Frontal cortex (tissue), 4 donors: ENCODE data around the gene RAC3. TPM values are rescaled to one million over a fixed set of nuclear protein-coding genes. Genes with fewer than 3 reads are reported as not detected.

Source experiments
- DNase-seq, 2 donors: peaks; one replicate each; pipeline ENCODE4 v3.0.0; 2012; ENCODE audit warnings: low spot score in 2 of 2
- FAIRE-seq: peaks from 2 replicates; lab custom pipeline; 2012; peaks lifted over from hg19 to GRCh38; lab: Jason Lieb, UNC
- total RNA-seq: library from RNA; depleted of rRNA; stranded (reverse); fragments of >200 nt; gene quantifications from one replicate; pipeline ENCODE4 v1.2.3, GENCODE V29; 2014
- donor health status: control.
- donor health status: control.
- donor health status: control.

Gene RAC3
- total RNA-seq, 1 donor from 2014 or later: 110 TPM

GRCh38 chr17:82021900-82022309, 9.6 kb upstream of the RAC3 start:
- FAIRE-seq (no peak), DNase-seq (no peak)

GRCh38 chr17:82022310-82022980, 9.0 kb upstream of the RAC3 start, which contains the start of gene CENPX:
Gene CENPX, minus strand, starts transcription at chr17:82022878. Its CDS starts 17 bp downstream, at chr17:82022861.
- FAIRE-seq (no peak), DNase-seq (no peak)

DNA sequence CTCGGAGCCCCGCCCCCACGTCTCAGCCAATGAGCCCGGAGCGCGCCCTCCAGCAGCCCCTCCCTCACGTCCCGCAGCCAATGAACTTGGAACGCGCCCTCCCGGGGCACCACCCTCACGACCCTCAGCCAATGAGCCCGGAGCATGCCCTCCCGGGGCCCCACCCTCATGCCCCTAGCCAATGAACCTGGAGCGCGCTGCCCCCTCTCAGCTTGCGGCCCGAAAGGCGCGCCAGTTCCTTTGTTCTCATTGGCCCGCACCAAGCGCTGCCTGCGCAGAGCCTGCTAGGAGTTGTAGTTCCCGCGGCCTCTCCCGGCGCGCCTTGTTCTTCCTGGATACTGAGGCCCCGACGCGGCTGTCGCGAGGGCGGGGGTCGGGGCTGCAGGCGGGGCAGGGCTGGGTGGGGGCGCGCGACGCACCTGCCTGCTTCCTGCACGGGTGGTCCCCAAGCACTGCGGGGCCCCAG, 8.5 kb upstream of the RAC3 start, which contains the start of gene LRRC45:
Gene LRRC45 (plus strand): TSS at position 325 of the 466 bp plus-strand sequence. CDS start 339 bp downstream, outside the sequence.
- FAIRE-seq: peak; percentile 97
- peak; percentile 100 for DNase-seq

GRCh38 chr17:82023447-82024241, 7.8 kb upstream of the RAC3 start:
- no peak for FAIRE-seq
- DNase-seq: no peak

- FAIRE-seq: no peak
- DNase-seq: no peak
Observed at GRCh38 chr17:82024859-82025258, 6.6 kb upstream of the RAC3 start.

GRCh38 chr17:82025401-82026107, 5.9 kb upstream of the RAC3 start:
- no peak for DNase-seq
- FAIRE-seq: no peak

DNA sequence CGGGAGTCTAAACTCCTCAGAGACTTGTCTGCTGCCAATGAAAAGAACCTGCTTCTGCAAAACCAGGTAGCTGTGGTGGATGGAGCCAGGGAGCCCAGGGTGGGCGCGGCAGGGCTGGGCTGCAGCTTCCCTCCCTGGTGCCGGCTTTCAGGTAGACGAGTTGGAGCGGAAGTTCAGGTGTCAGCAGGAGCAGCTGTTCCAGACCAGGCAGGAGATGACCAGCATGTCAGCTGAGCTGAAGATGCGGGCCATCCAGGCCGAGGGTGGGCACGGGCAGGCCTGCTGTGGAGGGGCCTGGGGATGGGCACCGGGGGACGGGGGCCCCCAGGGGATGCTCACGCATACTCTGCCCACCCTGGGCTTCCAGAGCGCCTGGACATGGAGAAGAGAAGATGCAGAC, 3.2 kb upstream of the RAC3 start:
- DNase-seq: no peak
- no peak for FAIRE-seq

DNA sequence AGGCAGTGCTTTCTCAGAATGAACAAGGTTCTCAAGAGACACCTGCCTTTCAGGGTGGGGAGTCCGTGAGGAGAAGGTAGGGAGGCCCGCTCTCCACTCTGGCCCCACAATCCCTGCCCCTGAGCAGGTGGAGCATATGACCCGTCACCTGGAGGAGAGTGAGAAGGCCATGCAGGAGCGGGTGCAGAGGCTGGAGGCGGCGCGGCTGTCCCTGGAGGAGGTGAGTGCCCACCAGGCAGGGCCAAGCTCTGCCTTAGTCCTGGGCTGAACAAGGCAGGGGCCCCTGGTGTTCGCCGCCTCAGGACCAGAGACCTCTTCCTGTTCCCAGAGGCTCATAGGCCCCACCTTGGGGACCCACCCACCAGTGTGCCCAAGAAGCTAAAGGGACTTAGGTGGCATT, 2.5 kb upstream of the RAC3 start:
- FAIRE-seq (no peak), DNase-seq (no peak)

GRCh38 chr17:82029391-82029790, 2.1 kb upstream of the RAC3 start:
- DNase-seq (no peak), FAIRE-seq (no peak)

GRCh38 chr17:82029990-82030469, 1.4 kb upstream of the RAC3 start:
- FAIRE-seq: no peak
- no peak for DNase-seq

DNA sequence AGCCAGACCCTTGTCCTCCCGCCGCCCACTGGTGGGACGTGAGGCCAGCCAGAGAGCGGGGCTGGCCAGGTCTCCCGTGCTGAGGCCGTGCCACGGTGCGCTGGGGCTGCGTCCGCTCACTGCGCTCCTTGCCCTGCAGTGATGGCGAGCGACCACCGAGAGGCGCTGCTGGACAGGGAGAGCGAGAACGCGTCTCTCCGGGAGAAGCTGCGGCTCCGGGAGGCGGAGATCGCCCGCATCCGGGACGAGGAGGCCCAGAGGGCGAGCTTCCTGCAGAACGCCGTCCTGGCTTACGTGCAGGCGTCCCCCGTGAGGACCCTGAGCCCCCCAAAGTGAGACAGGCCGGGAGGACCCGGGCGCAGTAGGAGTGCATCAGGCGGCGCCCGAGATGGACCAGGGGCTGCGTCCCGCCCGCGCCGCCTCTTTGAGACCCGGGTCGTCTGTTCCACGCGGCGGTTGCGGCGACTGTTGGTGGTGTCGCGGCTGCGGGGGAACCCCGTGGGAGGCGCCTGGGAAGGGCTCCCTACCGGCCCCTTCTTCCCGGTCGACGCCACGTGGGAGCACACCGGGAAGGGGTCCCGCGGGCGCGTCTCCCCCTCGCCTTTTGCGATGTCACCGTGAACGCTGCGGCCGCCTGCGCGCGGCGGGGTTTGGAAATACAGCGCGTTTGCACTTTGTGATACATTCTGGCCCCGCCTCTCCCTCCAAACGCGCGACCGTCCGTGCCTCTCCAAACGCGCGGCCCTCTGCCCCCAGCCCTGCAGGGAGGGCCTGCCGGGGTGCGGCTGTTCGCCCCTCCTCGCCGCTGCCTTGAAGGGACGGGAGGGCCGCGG, 792 bp upstream of the RAC3 start:
- peak; percentile 90 to 95 for DNase-seq
- FAIRE-seq: no peak

DNA sequence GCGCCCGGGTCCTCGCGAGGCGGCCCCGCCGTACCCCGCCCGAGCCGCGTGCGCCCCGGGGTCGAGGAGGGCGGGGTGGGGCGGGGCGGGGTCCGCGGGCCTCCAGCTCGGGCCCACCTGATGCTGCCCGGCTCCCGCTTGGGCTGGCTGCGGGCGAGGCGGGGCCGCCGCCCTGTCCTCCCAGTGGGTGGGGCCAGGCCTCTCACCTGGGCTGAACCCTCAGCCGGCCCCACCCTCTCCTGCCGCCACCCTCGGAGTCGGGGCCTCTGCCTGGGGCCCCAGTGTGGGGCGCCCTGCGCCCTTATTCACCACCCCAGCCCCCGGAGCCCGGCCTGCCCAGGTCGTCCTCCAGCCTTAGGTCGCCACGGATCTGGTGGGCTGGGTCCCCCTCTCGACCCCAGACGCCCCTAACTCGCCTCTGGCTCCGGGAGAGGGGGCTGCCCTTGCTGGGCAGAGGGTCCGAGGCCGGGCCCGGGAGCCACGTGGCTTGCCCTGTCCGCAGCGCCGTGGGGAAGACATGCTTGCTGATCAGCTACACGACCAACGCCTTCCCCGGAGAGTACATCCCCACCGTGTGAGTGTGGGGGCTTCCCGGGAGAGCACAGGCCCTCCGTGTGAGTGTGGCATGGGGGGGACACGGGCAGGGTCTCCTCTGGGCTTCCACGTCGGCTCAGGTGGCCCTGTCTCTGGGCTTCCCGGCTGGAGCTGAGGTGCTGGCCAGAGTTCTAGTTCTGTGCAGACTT, 578 bp downstream of the RAC3 start:
- DNase-seq (no peak), FAIRE-seq (no peak)

DNA sequence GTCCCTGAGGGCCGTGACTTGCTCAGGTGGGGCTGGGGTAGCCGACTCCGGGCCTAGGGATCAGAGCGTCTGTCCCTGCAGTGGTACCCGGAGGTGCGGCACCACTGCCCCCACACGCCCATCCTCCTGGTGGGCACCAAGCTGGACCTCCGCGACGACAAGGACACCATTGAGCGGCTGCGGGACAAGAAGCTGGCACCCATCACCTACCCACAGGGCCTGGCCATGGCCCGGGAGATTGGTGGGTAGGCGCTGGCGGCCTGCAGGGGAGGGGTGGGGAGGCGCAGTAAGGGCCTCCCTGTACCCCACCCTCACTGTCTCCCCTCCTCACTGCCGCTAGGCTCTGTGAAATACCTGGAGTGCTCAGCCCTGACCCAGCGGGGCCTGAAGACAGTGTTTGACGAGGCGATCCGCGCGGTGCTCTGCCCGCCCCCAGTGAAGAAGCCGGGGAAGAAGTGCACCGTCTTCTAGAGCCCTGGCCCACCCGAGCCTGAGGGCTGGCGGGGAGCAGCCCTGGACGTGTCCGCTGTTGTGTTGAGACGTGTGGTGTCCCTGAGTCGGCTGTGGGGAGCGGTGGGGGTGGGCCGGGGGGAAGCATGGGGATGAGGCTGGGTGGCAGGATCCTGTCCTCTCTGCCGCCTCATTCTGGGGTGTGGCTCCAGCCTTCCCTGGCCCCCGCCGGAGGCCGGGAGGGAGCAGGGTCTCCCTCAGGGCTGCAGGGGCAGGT, 2.0 kb downstream of the RAC3 start:
- DNase-seq (no peak), FAIRE-seq (no peak)

DNA sequence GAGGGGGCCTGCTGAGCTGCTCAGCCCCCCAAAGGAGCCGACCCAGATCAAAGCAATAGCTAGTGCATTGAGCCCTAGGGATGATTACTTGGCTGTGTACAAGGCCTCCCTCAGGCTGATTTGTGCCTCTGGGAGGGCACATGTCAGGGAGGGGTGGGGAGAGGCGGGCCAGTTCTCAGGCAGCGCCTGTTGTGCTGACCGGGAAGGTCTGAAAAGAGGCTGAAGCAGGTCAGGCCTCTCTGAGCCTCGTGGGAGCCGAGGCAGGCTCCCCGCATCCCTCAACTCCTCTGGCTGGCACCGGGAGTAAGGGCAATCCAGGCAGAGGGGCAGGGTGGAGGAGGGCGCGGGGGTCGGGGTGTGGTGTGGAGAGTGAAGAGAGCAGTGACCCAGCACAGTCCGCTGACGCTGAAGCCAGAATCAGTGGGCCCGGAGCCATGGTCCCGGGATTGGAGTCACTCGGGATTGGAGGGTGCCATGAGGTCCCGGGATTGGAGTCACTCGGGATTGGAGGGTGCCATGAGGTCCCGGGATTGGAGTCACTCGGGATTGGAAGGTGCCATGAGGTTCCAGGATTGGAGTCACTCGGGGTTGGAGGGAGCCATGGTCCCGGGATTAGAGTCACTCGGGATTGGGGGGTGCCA, 3.0 kb downstream of the RAC3 start:
- DNase-seq (no peak), FAIRE-seq (no peak)

GRCh38 chr17:82035488-82035887, 4.0 kb downstream of the RAC3 start:
- no peak for DNase-seq
- no peak for FAIRE-seq

DNA sequence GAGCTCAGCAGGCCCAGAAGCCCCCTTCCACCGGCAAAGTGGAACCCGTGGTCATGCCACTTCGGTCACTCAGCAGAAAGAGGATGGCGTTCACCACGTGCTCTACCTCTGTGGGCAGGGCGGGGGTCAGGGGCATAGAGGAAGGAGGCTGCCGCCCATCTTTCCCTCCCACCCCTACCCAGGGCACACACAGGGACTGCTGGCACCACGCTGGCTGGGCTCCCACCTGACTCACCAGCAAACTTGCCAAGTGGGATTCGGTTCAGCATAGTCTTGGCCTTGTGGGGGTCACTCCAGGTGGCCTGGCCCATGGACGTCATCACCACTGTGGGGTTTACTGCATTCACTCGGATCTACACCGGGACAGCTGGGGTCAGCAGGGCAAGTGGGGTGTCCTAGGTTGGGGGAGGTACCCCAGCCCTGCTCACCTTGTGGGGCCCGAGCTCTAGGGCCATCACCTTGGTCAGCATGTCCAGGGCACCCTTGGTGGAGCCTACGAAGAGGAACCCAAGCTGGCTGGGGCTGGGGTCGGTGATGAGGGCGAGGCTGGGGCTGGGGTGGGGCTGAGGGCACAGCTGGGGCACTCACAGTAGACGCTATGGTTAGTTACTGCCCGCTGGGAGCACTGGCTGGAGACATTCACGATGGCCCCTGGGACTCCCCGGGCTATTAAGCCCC, 4.6 kb downstream of the RAC3 start:
- DNase-seq (no peak), FAIRE-seq (no peak)

- FAIRE-seq: no peak
- no peak for DNase-seq
Observed at GRCh38 chr17:82036634-82037091, 5.2 kb downstream of the RAC3 start.
